ENCODE results near the gene DMRTC2. TPM values are rescaled to one million over a fixed set of nuclear protein-coding genes. Genes with fewer than 3 reads are reported as not detected.

Gene DMRTC2
- not detected in 2 replicates for total RNA-seq

GRCh38 chr19:41845001-41845050 is at the start of gene DMRTC2:
TSS of gene DMRTC2 (plus strand) at chr19:41845042. CDS start at chr19:41847429, 2,387 bp downstream.

DNA sequence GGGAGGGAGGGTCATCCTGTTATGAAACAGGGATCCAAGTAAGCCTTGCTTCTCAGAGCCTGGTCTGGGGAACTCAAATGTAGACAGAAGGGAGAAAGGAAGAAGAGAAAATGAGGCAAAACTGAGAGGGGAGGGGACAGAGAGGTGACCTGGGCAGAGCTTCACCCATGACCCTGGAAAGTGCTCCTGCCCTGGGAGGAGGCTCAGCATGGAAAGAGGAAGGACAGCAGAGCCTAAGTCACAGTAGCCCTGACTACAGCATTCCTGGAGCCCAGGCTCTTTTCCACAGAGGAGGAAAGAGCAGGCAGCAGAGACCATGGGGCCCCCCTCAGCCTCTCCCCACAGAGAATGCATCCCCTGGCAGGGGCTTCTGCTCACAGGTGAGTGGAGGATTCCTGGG is 48.5 kb upstream of the DMRTC2 start, which contains the start of gene CEACAM3:
TSS of gene CEACAM3 (plus strand) at position 226 of the 400 bp plus-strand sequence. CDS start at position 317, 91 bp downstream.

DNA sequence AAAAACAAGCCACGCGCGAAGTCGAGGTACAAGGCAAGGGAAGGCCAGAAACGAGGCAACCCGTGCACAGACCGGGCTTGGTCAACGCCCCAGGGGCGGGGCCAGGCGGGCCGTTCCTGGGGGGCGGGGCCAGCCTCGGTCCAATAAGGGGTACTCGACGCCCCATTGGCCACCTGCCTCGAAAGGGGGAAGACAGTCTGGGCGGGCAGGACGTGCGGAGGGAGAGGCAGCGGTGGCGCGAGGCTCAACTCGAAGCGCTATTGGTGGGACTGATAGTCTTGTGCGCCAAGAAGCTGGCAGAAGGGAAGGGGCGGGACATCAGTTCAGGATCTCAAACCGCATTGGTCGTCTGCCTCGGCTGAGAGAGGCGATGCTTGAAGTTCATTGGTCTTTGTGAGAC is 241 bp upstream of the DMRTC2 start, which contains the start of gene LYPD4:
TSS of gene LYPD4 (minus strand) at position 83 of the 400 bp plus-strand sequence. CDS start 5,398 bp downstream, outside the sequence.

DNA sequence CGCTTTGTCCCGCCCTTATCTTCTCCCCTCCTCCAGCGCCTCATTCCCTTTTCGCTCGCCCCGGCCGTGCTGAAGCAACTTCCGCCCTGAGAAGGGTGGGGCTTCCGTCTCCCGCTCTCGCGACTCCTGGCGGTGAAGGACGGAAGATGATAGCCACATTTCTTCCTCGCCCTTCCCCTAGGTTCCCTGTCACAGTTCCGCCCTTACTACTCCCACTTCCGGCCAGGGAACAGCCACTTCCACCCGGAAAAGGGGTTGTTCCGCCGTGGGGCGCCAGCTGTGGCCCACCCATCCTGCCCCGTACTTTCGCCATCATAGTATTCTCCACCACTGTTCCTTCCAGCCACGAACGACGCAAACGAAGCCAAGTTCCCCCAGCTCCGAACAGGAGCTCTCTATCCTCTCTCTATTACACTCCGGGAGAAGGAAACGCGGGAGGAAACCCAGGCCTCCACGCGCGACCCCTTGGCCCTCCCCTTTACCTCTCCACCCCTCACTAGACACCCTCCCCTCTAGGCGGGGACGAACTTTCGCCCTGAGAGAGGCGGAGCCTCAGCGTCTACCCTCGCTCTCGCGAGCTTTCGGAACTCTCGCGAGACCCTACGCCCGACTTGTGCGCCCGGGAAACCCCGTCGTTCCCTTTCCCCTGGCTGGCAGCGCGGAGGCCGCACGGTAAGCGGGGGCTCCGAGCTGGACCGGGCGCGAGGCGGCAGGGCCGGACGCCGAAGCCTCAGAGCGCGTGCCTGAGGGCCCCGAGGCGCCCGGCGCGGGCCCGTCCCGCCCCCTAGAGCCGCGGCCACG is 15.0 kb downstream of the DMRTC2 start, which contains the start of gene RPS19:
TSS of gene RPS19 (plus strand) at position 638 of the 801 bp plus-strand sequence. CDS start 520 bp downstream, outside the sequence.

GRCh38 chr19:41876847-41877832 is 32.3 kb downstream of the DMRTC2 start, which contains the start of gene CD79A:
TSS of gene CD79A (plus strand) at chr19:41877279. CDS start at chr19:41877305, 26 bp downstream.

GRCh38 chr19:41882568-41883462 is 38.0 kb downstream of the DMRTC2 start, which contains the start of gene ARHGEF1:
TSS of gene ARHGEF1 (plus strand) at chr19:41883184. CDS start at chr19:41888083, 4,899 bp downstream.

Other genes with a start within 250 kb of the DMRTC2 start
- not detected in 2 replicates for gene CEACAM4, start 218.0 kb upstream of the DMRTC2 start, total RNA-seq
- not detected in 2 replicates for gene CEACAM7, start 156.8 kb upstream of the DMRTC2 start, total RNA-seq
- gene CEACAM5, start 136.4 kb upstream of the DMRTC2 start, total RNA-seq: not detected in 2 replicates
- gene CEACAM6, start 89.5 kb upstream of the DMRTC2 start, total RNA-seq: not detected in 2 replicates
- gene CEACAM3, start 48.5 kb upstream of the DMRTC2 start, total RNA-seq: not detected in 2 replicates
- gene LYPD4, start 359 bp upstream of the DMRTC2 start, total RNA-seq: not detected in 2 replicates
- gene RPS19, start 15.2 kb downstream of the DMRTC2 start, total RNA-seq: 2,258 and 2,371 TPM in 2 replicates
- gene CD79A, start 32.2 kb downstream of the DMRTC2 start, total RNA-seq: 0.09 TPM in 2 replicates
- gene ARHGEF1, start 38.1 kb downstream of the DMRTC2 start, total RNA-seq: 41.0 and 45.1 TPM in 2 replicates
- under 0.01 TPM in 1 of 2 replicates, not detected in the other for gene ERFL, start 83.4 kb downstream of the DMRTC2 start, total RNA-seq
- 189 and 201 TPM in 2 replicates for gene RABAC1, start 114.3 kb downstream of the DMRTC2 start, total RNA-seq
- under 0.01 TPM in 1 of 2 replicates, not detected in the other for gene ATP1A3, start 149.2 kb downstream of the DMRTC2 start, total RNA-seq
- 0.09 and 0.18 TPM in 2 replicates for gene GRIK5, start 225.2 kb downstream of the DMRTC2 start, total RNA-seq
- gene ZNF574, start 231.1 kb downstream of the DMRTC2 start, total RNA-seq: 9.9 and 10.3 TPM in 2 replicates

Data from endothelial cell of coronary artery (primary cell).